ENCODE measurements around the gene LAPTM5. TPM values are rescaled to one million over a fixed set of nuclear protein-coding genes. Genes with fewer than 3 reads are reported as not detected.
A peak's percentile ranks its signal among the peaks of the same experiment; 100 is the strongest.

Gene LAPTM5
- total RNA-seq, 4 donors from 2014 or later = 25.3 to 97.3 (median 46.4) TPM

- WGBS, 2 donors = 47 to 51% methylated on average over 8 of the region's 8 CpGs
- no peak overlapping the region for H3K4me3 ChIP-seq (replicated peaks in 1 of 3)
- DNase-seq = no peak
- H3K4me1 ChIP-seq = no peaks in the 10 kb centered on the region
- TF ChIP-seq, protein P1, sequence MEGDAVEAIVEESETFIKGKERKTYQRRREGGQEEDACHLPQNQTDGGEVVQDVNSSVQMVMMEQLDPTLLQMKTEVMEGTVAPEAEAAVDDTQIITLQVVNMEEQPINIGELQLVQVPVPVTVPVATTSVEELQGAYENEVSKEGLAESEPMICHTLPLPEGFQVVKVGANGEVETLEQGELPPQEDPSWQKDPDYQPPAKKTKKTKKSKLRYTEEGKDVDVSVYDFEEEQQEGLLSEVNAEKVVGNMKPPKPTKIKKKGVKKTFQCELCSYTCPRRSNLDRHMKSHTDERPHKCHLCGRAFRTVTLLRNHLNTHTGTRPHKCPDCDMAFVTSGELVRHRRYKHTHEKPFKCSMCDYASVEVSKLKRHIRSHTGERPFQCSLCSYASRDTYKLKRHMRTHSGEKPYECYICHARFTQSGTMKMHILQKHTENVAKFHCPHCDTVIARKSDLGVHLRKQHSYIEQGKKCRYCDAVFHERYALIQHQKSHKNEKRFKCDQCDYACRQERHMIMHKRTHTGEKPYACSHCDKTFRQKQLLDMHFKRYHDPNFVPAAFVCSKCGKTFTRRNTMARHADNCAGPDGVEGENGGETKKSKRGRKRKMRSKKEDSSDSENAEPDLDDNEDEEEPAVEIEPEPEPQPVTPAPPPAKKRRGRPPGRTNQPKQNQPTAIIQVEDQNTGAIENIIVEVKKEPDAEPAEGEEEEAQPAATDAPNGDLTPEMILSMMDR (IDR thresholded peaks at IDR 0.05) = no peak
- no peak for TF ChIP-seq POLR2A (IDR thresholded peaks at IDR 0.05)
- no peaks in the 10 kb centered on the region for H3K9me3 ChIP-seq
- H3K27ac ChIP-seq = no peak overlapping the region
- intact Hi-C loops (cut with DNase I) = loop anchor here (10.0 kb wide), 1 partner anchor 1474 kb away; the partner anchor contains the start of genes MECR and PTPRU
- H3K27me3 ChIP-seq = no peaks in the 10 kb centered on the region
- H3K36me3 ChIP-seq = no peaks in the 10 kb centered on the region
Observed at GRCh38 chr1:30708361-30708728, 49.2 kb downstream of the LAPTM5 start.

DNA sequence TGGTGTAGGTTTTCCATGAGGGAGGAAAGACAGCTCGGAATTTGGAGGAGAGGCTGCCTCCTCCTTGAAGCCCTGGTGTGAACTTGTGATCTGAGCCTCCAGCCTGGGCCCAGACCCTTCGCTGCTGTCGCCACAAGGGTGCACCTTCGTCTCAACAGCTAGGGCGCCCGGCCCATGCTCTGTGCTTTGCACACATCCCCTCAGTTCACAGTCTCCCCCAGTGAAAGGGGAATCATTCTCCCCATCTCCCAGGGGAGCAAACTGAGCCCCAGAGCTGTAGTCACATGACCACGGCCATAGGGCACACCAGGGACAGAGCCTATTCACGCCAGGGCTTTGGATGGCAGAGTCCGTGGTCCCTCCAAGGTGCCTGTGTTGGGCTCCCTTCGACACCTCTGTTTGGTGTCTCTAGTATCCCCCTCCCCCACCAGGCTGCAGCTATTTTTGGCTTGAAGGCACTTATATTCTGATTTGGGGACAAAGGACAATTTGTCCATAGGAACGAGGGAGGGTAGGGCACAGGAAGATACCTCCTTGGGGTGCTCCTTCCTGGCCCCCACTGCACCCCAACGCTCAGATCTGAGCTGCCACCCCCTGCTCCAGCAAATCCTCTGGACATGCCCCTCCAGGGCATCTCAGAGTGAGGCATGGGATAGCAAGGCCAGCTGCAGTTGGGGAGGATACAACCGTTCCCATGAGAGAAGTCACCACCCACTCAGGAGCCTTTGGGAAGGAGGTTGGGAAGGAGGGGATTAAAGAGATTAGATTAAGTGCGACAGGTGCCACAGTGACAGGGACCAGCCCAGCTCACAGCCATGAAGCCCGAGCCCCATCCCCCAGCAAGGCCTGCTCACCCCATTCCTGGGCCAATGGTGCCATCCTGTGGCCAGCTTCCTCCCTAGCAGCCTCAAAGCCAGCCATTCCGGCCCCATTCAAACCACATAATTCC lies 49.9 kb downstream of the LAPTM5 start:
- intact Hi-C loops (cut with DNase I) = loop anchor here (10.0 kb wide), 1 partner anchor 1473 kb away; the partner anchor contains the start of genes MECR and PTPRU
- Histone ChIP-seq H3K27ac (no peak overlapping the region), H3K36me3 (no peaks in the 10 kb centered on the region), H3K9me3 (no peaks in the 10 kb centered on the region), H3K4me3 (replicated peaks in 1 of 3) (no peak overlapping the region), H3K27me3 (no peaks in the 10 kb centered on the region), H3K4me1 (no peaks in the 10 kb centered on the region)
- WGBS, 2 donors = 41 to 56% methylated on average over 11 to 14 of the region's 16 CpGs
- peak; percentile 69 to 75 for DNase-seq
- TF ChIP-seq, protein P1 (IDR thresholded peaks at IDR 0.05) = peak; percentile 57 to 95 (median 83)
- no peak for TF ChIP-seq POLR2A (IDR thresholded peaks at IDR 0.05)

DNA sequence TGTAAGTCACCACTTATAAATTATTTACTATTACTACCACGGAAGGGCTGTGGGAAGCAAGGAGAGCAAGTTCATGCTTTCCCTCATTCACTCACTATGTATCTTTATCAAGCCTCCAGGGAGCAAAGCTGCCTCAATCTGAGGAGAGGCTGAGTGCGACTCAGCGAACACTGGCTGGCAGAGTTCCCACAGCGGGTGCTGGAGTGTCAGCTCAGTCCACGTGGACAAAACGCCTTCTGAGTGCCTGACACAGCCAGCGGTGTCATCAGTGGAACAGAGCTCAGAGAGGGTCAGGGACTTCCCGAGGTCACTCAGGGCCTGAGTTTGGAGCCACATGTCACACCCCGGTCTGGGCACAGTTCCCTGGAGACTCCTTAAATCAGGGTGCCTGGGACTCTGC lies 51.0 kb downstream of the LAPTM5 start:
- H3K27me3 ChIP-seq = no peaks in the 10 kb centered on the region
- no peak overlapping the region for H3K27ac ChIP-seq
- no peaks in the 10 kb centered on the region for H3K9me3 ChIP-seq
- no peaks in the 10 kb centered on the region for H3K36me3 ChIP-seq
- no peaks in the 10 kb centered on the region for H3K4me1 ChIP-seq
- intact Hi-C loops (cut with DNase I) = loop anchor here (10.0 kb wide), 1 partner anchor 1472 kb away; the partner anchor contains the start of genes MECR and PTPRU
- WGBS, 2 donors = 14 to 21% methylated on average over 7 to 8 of the region's 9 CpGs
- TF ChIP-seq POLR2A (IDR thresholded peaks at IDR 0.05) = no peak
- TF ChIP-seq, protein P1 (IDR thresholded peaks at IDR 0.05) = no peak
- no peak overlapping the region for H3K4me3 ChIP-seq (replicated peaks in 1 of 3)
- peak; percentile 85 to 86 for DNase-seq

GRCh38 chr1:30705698-30706097 lies 51.9 kb downstream of the LAPTM5 start:
- Histone ChIP-seq H3K4me1 (no peaks in the 10 kb centered on the region), H3K9me3 (no peaks in the 10 kb centered on the region), H3K27ac (no peak overlapping the region), H3K27me3 (no peaks in the 10 kb centered on the region), H3K4me3 (replicated peaks in 1 of 3) (no peak overlapping the region), H3K36me3 (no peaks in the 10 kb centered on the region)
- intact Hi-C loops (cut with DNase I) = loop anchor here (10.0 kb wide), 1 partner anchor 1471 kb away; the partner anchor contains the start of genes MECR and PTPRU
- WGBS, 2 donors = 63 to 66% methylated on average over 4 of the region's 4 CpGs
- TF ChIP-seq, protein P1 (IDR thresholded peaks at IDR 0.05) = no peak
- no peak for TF ChIP-seq POLR2A (IDR thresholded peaks at IDR 0.05)
- DNase-seq = no peak

Measured in thyroid gland (tissue), 4 donors.